ENCODE measurements around the gene TAB2.

The TAB2 gene

GRCh38 chr6:149445095-149445466 is 127.6 kb downstream of the TAB2 start:
- no peak for ATAC-seq
- no peak for TF ChIP-seq ESRRG (CRISPR knock-in tag; IDR thresholded peaks at IDR 0.05)
- TF ChIP-seq BACH2 (CRISPR knock-in tag; IDR thresholded peaks at IDR 0.05; ENCODE audit: borderline replicate concordance), result no peak
- no peak for TF ChIP-seq ARNTL (CRISPR knock-in tag; IDR thresholded peaks at IDR 0.05; ENCODE audit: borderline replicate concordance, low read depth)
- TF ChIP-seq CREB5 (CRISPR knock-in tag; IDR thresholded peaks at IDR 0.05; ENCODE audit: low read depth), result no peak
- no peak for TF ChIP-seq PPARA (CRISPR knock-in tag; IDR thresholded peaks at IDR 0.05; ENCODE audit: borderline replicate concordance)
- TF ChIP-seq, protein P1, sequence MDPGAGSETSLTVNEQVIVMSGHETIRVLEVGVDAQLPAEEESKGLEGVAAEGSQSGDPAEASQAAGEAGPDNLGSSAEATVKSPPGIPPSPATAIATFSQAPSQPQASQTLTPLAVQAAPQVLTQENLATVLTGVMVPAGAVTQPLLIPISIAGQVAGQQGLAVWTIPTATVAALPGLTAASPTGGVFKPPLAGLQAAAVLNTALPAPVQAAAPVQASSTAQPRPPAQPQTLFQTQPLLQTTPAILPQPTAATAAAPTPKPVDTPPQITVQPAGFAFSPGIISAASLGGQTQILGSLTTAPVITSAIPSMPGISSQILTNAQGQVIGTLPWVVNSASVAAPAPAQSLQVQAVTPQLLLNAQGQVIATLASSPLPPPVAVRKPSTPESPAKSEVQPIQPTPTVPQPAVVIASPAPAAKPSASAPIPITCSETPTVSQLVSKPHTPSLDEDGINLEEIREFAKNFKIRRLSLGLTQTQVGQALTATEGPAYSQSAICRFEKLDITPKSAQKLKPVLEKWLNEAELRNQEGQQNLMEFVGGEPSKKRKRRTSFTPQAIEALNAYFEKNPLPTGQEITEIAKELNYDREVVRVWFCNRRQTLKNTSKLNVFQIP (CRISPR knock-in tag; IDR thresholded peaks at IDR 0.05; ENCODE audit: borderline replicate concordance, low read depth), result no peak
- TF ChIP-seq CSDC2 (CRISPR knock-in tag; IDR thresholded peaks at IDR 0.05), result no peak
- TF ChIP-seq, protein P2, sequence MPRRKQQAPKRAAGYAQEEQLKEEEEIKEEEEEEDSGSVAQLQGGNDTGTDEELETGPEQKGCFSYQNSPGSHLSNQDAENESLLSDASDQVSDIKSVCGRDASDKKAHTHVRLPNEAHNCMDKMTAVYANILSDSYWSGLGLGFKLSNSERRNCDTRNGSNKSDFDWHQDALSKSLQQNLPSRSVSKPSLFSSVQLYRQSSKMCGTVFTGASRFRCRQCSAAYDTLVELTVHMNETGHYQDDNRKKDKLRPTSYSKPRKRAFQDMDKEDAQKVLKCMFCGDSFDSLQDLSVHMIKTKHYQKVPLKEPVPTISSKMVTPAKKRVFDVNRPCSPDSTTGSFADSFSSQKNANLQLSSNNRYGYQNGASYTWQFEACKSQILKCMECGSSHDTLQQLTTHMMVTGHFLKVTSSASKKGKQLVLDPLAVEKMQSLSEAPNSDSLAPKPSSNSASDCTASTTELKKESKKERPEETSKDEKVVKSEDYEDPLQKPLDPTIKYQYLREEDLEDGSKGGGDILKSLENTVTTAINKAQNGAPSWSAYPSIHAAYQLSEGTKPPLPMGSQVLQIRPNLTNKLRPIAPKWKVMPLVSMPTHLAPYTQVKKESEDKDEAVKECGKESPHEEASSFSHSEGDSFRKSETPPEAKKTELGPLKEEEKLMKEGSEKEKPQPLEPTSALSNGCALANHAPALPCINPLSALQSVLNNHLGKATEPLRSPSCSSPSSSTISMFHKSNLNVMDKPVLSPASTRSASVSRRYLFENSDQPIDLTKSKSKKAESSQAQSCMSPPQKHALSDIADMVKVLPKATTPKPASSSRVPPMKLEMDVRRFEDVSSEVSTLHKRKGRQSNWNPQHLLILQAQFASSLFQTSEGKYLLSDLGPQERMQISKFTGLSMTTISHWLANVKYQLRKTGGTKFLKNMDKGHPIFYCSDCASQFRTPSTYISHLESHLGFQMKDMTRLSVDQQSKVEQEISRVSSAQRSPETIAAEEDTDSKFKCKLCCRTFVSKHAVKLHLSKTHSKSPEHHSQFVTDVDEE (CRISPR knock-in tag; IDR thresholded peaks at IDR 0.05), result no peak
- no peak for TF ChIP-seq ZNF565 (CRISPR knock-in tag; conservative IDR thresholded peaks at IDR 0.05; ENCODE audit: low read depth)
- no peak for TF ChIP-seq TCF4 (CRISPR knock-in tag; IDR thresholded peaks at IDR 0.05; ENCODE audit: borderline replicate concordance)
- no peak for TF ChIP-seq ISL1 (CRISPR knock-in tag; IDR thresholded peaks at IDR 0.05)
- no peak for TF ChIP-seq ZNF8 (CRISPR knock-in tag; IDR thresholded peaks at IDR 0.05)

DNA sequence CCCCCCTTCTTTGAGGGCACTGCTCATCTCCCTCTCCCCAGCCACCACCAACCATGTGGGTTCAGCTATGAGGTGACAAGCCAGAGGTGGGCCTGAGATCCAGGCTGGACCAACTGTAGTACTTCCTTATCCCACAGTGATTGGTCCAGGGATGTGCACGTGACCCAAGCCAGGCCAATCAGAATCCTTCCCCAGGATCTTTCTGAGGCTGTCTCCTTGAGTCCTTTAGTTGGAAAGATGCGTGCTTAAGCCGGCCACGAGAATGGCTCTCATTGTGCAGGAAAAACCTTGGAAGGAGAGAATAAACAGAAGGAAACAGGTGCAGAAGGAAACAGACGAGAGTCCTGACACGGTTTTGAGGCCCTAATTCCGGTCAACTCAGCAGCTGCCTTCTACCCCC is 128.1 kb downstream of the TAB2 start:
- no peak for ATAC-seq
- TF ChIP-seq ISL1 (CRISPR knock-in tag; IDR thresholded peaks at IDR 0.05), result no peak
- no peak for TF ChIP-seq GLIS3 (CRISPR knock-in tag; IDR thresholded peaks at IDR 0.05)
- no peak for TF ChIP-seq OSR1 (CRISPR knock-in tag; IDR thresholded peaks at IDR 0.05)
- TF ChIP-seq TCF4 (CRISPR knock-in tag; IDR thresholded peaks at IDR 0.05; ENCODE audit: borderline replicate concordance), result no peak
- no peak for TF ChIP-seq TOX (CRISPR knock-in tag; IDR thresholded peaks at IDR 0.05; ENCODE audit: borderline replicate concordance)
- no peak for TF ChIP-seq ZFP30 (CRISPR knock-in tag; IDR thresholded peaks at IDR 0.05)
- TF ChIP-seq ESRRG (CRISPR knock-in tag; IDR thresholded peaks at IDR 0.05), result no peak
- TF ChIP-seq, protein P3, sequence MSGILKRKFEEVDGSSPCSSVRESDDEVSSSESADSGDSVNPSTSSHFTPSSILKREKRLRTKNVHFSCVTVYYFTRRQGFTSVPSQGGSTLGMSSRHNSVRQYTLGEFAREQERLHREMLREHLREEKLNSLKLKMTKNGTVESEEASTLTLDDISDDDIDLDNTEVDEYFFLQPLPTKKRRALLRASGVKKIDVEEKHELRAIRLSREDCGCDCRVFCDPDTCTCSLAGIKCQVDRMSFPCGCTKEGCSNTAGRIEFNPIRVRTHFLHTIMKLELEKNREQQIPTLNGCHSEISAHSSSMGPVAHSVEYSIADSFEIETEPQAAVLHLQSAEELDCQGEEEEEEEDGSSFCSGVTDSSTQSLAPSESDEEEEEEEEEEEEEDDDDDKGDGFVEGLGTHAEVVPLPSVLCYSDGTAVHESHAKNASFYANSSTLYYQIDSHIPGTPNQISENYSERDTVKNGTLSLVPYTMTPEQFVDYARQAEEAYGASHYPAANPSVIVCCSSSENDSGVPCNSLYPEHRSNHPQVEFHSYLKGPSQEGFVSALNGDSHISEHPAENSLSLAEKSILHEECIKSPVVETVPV (CRISPR knock-in tag; IDR thresholded peaks at IDR 0.05), result no peak
- TF ChIP-seq BACH2 (CRISPR knock-in tag; IDR thresholded peaks at IDR 0.05; ENCODE audit: borderline replicate concordance), result no peak
- TF ChIP-seq CSDC2 (CRISPR knock-in tag; IDR thresholded peaks at IDR 0.05), result no peak
- no peak for TF ChIP-seq ZNF70 (CRISPR knock-in tag; IDR thresholded peaks at IDR 0.05)
- TF ChIP-seq, protein P4, sequence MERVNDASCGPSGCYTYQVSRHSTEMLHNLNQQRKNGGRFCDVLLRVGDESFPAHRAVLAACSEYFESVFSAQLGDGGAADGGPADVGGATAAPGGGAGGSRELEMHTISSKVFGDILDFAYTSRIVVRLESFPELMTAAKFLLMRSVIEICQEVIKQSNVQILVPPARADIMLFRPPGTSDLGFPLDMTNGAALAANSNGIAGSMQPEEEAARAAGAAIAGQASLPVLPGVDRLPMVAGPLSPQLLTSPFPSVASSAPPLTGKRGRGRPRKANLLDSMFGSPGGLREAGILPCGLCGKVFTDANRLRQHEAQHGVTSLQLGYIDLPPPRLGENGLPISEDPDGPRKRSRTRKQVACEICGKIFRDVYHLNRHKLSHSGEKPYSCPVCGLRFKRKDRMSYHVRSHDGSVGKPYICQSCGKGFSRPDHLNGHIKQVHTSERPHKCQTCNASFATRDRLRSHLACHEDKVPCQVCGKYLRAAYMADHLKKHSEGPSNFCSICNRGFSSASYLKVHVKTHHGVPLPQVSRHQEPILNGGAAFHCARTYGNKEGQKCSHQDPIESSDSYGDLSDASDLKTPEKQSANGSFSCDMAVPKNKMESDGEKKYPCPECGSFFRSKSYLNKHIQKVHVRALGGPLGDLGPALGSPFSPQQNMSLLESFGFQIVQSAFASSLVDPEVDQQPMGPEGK (CRISPR knock-in tag; IDR thresholded peaks at IDR 0.05; ENCODE audit: borderline replicate concordance), result no peak
- no peak for TF ChIP-seq ZNF8 (CRISPR knock-in tag; IDR thresholded peaks at IDR 0.05)
- TF ChIP-seq ZFP3 (CRISPR knock-in tag; IDR thresholded peaks at IDR 0.05), result no peak
- no peak for TF ChIP-seq ZNF565 (CRISPR knock-in tag; conservative IDR thresholded peaks at IDR 0.05; ENCODE audit: low read depth)

- ATAC-seq, result no peak
- TF ChIP-seq CREB5 (CRISPR knock-in tag; IDR thresholded peaks at IDR 0.05; ENCODE audit: low read depth) (no peak), GLIS3 (CRISPR knock-in tag; IDR thresholded peaks at IDR 0.05) (no peak), SNAI2 (CRISPR knock-in tag; IDR thresholded peaks at IDR 0.05) (no peak), ZNF565 (CRISPR knock-in tag; conservative IDR thresholded peaks at IDR 0.05; ENCODE audit: low read depth) (no peak), ESRRG (CRISPR knock-in tag; IDR thresholded peaks at IDR 0.05) (no peak), PPARA (CRISPR knock-in tag; IDR thresholded peaks at IDR 0.05; ENCODE audit: borderline replicate concordance) (no peak), ZNF8 (CRISPR knock-in tag; IDR thresholded peaks at IDR 0.05) (no peak), ARNTL (CRISPR knock-in tag; IDR thresholded peaks at IDR 0.05; ENCODE audit: borderline replicate concordance, low read depth) (no peak), ZNF70 (CRISPR knock-in tag; IDR thresholded peaks at IDR 0.05) (no peak), TCF4 (CRISPR knock-in tag; IDR thresholded peaks at IDR 0.05; ENCODE audit: borderline replicate concordance) (no peak)
- TF ChIP-seq, protein P1 (CRISPR knock-in tag; IDR thresholded peaks at IDR 0.05; ENCODE audit: borderline replicate concordance, low read depth), result no peak
Measured at GRCh38 chr6:149446791-149447376, 129.4 kb downstream of the TAB2 start.

All from SK-N-SH treated with all-trans-retinoic acid at 6 μM for 48 hours (cell line).